GM12865 (cell line): Measurements from ENCODE around the gene CACNA1I.
"Not testable (repeated sequence)": the region's sequence is repeated elsewhere in the genome, so short reads cannot be mapped to it uniquely, and the experiment has no call there.

ENCODE experiments used
- DNase-seq: peaks from one replicate; pipeline ENCODE4 v3.0.0; 2010; ENCODE audit warnings: low read depth
- H3K4me3 ChIP-seq: 2 replicates; pipeline ENCODE4 v1.5.1; 2011; ENCODE audit warnings: mild to moderate bottlenecking, low read depth, low read length, control low read depth
- CTCF ChIP-seq: IDR thresholded peaks from 2 replicates; pipeline ENCODE4 v1.5.1; 2011; ENCODE audit warnings: low read length, control low read depth, low read depth, inconsistent platforms; ENCODE audit not compliant: insufficient read depth; ENCODE audit errors: missing control alignments

Gene CACNA1I

GRCh38 chr22:39731481-39731880 lies 160.9 kb downstream of the CACNA1I start:
- no peak for DNase-seq
- no peak overlapping the region for H3K4me3 ChIP-seq
- TF ChIP-seq CTCF: no peak

- no peak for TF ChIP-seq CTCF
- no peak for DNase-seq
- H3K4me3 ChIP-seq: no peak overlapping the region
These were observed 161.5 kb downstream of the CACNA1I start for GRCh38 chr22:39731881-39732555.

- TF ChIP-seq CTCF: no peak
- no peak for DNase-seq
- H3K4me3 ChIP-seq: no peak overlapping the region
These were observed 162.1 kb downstream of the CACNA1I start for GRCh38 chr22:39732625-39733024.

GRCh38 chr22:39733191-39733590 lies 162.6 kb downstream of the CACNA1I start:
- DNase-seq: no peak
- TF ChIP-seq CTCF: no peak
- no peak overlapping the region for H3K4me3 ChIP-seq

GRCh38 chr22:39734046-39734445 lies 163.5 kb downstream of the CACNA1I start:
- not testable (repeated sequence) for H3K4me3 ChIP-seq, DNase-seq

- TF ChIP-seq CTCF: no peak
- DNase-seq: no peak
- H3K4me3 ChIP-seq: no peak overlapping the region
These were observed 164.3 kb downstream of the CACNA1I start for GRCh38 chr22:39734866-39735265.

GRCh38 chr22:39735776-39736175 lies 165.2 kb downstream of the CACNA1I start:
- H3K4me3 ChIP-seq: no peak overlapping the region
- no peak for TF ChIP-seq CTCF
- no peak for DNase-seq
